HepG2 (cell line): ENCODE data around the gene RFFL. TPM values are rescaled to one million over a fixed set of nuclear protein-coding genes. Genes with fewer than 3 reads are reported as not detected.
A peak's percentile ranks its signal among the peaks of the same experiment; 100 is the strongest.

Source experiments
- ARID4A ChIP-seq: sonication (generic); formaldehyde crosslinking; IDR thresholded peaks from 2 replicates; pipeline ENCODE4 v1.5.0; 2020; ENCODE audit warnings: mild to moderate bottlenecking, missing genetic modification reagents, borderline replicate concordance
- ARNT2 ChIP-seq: sonication (generic); formaldehyde crosslinking; IDR thresholded peaks from 2 replicates; pipeline ENCODE4 v1.8.0; 2022; ENCODE audit warnings: mild to moderate bottlenecking, low read depth, missing genetic modification reagents, moderate library complexity
- CBFB ChIP-seq: sonication (generic); formaldehyde crosslinking; IDR thresholded peaks from 2 replicates; pipeline ENCODE4 v1.4.0; 2020; ENCODE audit warnings: missing genetic modification reagents
- GATA4 ChIP-seq: sonication (generic); IDR thresholded peaks from 2 replicates; pipeline ENCODE4 v1.6.1; 2016; ENCODE audit warnings: antibody characterized with exemption, low read depth, borderline replicate concordance
- MED8 ChIP-seq: sonication (generic); formaldehyde crosslinking; IDR thresholded peaks from 2 replicates; pipeline ENCODE4 v1.8.1; 2023; ENCODE audit warnings: mild to moderate bottlenecking, missing genetic modification reagents; ENCODE audit not compliant: insufficient replicate concordance
- NCOR1 ChIP-seq: fragments of 200-600 bp; sonication (generic); IDR thresholded peaks from 2 replicates; pipeline ENCODE4 v1.7.0; 2017; ENCODE audit warnings: antibody characterized with exemption, low read length, borderline replicate concordance
- TBL1XR1 ChIP-seq: fragments of 150-350 bp; IDR thresholded peaks from 2 replicates; pipeline ENCODE4 v1.6.1; 2014; ENCODE audit warnings: borderline replicate concordance, low read length; ENCODE audit not compliant: partially characterized antibody
- TFDP1 ChIP-seq: IDR thresholded peaks from 2 replicates; pipeline ENCODE4 v1.6.1; 2016; ENCODE audit warnings: missing compliant biosample characterization, missing genetic modification reagents, borderline replicate concordance
- THAP11 ChIP-seq: IDR thresholded peaks from 2 replicates; pipeline ENCODE4 v1.6.1; 2016; ENCODE audit warnings: missing biosample characterization, missing genetic modification reagents
- ZFX ChIP-seq: sonication (generic); formaldehyde crosslinking; IDR thresholded peaks from 2 replicates; pipeline ENCODE4 v1.4.0; 2020; ENCODE audit warnings: mild to moderate bottlenecking, low read depth, missing genetic modification reagents, moderate library complexity
- ZNF124 ChIP-seq: sonication (generic); formaldehyde crosslinking; IDR thresholded peaks from 2 replicates; pipeline ENCODE4 v1.4.0; 2020; ENCODE audit warnings: missing genetic modification reagents
- ZNF614 ChIP-seq: IDR thresholded peaks from 2 replicates; pipeline ENCODE4 v1.6.1; 2018; ENCODE audit warnings: missing biosample characterization, missing genetic modification reagents, inconsistent platforms, borderline replicate concordance
- ZNF615 ChIP-seq: sonication (generic); formaldehyde crosslinking; IDR thresholded peaks from 2 replicates; pipeline ENCODE4 v1.5.0; 2020; ENCODE audit warnings: mild to moderate bottlenecking, missing genetic modification reagents, borderline replicate concordance
- ZNF652 ChIP-seq: IDR thresholded peaks from 2 replicates; pipeline ENCODE4 v1.6.1; 2016; ENCODE audit warnings: low read depth, borderline replicate concordance
- ZNF724P ChIP-seq: sonication (generic); formaldehyde crosslinking; IDR thresholded peaks from 2 replicates; pipeline ENCODE4 v1.8.0; 2022; ENCODE audit warnings: missing genetic modification reagents, borderline replicate concordance
- polyA plus RNA-seq, 8 experiments: library from polyadenylated mRNA; depleted of rRNA in 3 of 8; stranded (reverse) in 7 of 8; unstranded in 1 of 8; fragments of >200 nt; fragmentation: Illumina TruSeq in 4 of 8; extraction: Trizol in 4 of 8; gene quantifications; 2 replicates each; pipeline versions ENCODE4 v1.2.1 to v1.2.3, GENCODE V29; 2011 to 2016; ENCODE audit warnings: low read depth in 4 of 8, missing spikeins in 1 of 8, mixed read lengths in 1 of 8; ENCODE audit not compliant: insufficient read depth in 1 of 8
- total RNA-seq, 5 experiments: library from RNA; depleted of rRNA; stranded (reverse); fragments of >200 nt; fragmentation: Illumina TruSeq; extraction: Trizol; gene quantifications; 2 replicates each; pipeline ENCODE4 v1.2.3, GENCODE V29; 2016; ENCODE audit warnings: low read depth in 1 of 5
- TF ChIP-seq, protein P1 (sequence below): sonication (generic); formaldehyde crosslinking; IDR thresholded peaks from 2 replicates; pipeline ENCODE4 v1.4.0; 2020; ENCODE audit warnings: missing genetic modification reagents
- TF ChIP-seq, protein P2 (sequence below): sonication (generic); formaldehyde crosslinking; IDR thresholded peaks from 2 replicates; pipeline ENCODE4 v1.4.0; 2020; ENCODE audit warnings: missing genetic modification reagents

RFFL gene
- total and polyA plus RNA-seq, 2 of the 13 experiments (the other 11 are each of a cell fraction or from before 2014, with no cell fraction given), result 24.3 to 48.6 TPM

GRCh38 chr17:35088881-35089585, 25.5 kb upstream of the RFFL start (continued):
- TF ChIP-seq, protein P1, sequence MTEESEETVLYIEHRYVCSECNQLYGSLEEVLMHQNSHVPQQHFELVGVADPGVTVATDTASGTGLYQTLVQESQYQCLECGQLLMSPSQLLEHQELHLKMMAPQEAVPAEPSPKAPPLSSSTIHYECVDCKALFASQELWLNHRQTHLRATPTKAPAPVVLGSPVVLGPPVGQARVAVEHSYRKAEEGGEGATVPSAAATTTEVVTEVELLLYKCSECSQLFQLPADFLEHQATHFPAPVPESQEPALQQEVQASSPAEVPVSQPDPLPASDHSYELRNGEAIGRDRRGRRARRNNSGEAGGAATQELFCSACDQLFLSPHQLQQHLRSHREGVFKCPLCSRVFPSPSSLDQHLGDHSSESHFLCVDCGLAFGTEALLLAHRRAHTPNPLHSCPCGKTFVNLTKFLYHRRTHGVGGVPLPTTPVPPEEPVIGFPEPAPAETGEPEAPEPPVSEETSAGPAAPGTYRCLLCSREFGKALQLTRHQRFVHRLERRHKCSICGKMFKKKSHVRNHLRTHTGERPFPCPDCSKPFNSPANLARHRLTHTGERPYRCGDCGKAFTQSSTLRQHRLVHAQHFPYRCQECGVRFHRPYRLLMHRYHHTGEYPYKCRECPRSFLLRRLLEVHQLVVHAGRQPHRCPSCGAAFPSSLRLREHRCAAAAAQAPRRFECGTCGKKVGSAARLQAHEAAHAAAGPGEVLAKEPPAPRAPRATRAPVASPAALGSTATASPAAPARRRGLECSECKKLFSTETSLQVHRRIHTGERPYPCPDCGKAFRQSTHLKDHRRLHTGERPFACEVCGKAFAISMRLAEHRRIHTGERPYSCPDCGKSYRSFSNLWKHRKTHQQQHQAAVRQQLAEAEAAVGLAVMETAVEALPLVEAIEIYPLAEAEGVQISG (CRISPR knock-in tag), result peak; percentile 99
- TF ChIP-seq ARID4A (peak; percentile 58; the same call in 1 of the 2 replicates), TBL1XR1 (no peak), ARNT2 (CRISPR knock-in tag) (0 out of 2 replicates have a peak, but pooled peaks have one; percentile 43), TFDP1 (CRISPR knock-in tag) (peak; percentile 69; the same call in 1 of the 2 replicates), GATA4 (no peak), NCOR1 (no peak), ZFX (CRISPR knock-in tag) (peak; percentile 50; the same call in 1 of the 2 replicates), ZNF615 (no peak), ZNF652 (CRISPR knock-in tag) (no peak), CBFB (CRISPR knock-in tag) (no peak), THAP11 (peak; percentile 27; the same call in 1 of the 2 replicates), MED8 (CRISPR knock-in tag) (no peak), ZNF724P (CRISPR knock-in tag) (peak; percentile 22; the same call in 1 of the 2 replicates), ZNF614 (CRISPR knock-in tag) (no peak), ZNF124 (CRISPR knock-in tag) (no peak)
- TF ChIP-seq, protein P2, sequence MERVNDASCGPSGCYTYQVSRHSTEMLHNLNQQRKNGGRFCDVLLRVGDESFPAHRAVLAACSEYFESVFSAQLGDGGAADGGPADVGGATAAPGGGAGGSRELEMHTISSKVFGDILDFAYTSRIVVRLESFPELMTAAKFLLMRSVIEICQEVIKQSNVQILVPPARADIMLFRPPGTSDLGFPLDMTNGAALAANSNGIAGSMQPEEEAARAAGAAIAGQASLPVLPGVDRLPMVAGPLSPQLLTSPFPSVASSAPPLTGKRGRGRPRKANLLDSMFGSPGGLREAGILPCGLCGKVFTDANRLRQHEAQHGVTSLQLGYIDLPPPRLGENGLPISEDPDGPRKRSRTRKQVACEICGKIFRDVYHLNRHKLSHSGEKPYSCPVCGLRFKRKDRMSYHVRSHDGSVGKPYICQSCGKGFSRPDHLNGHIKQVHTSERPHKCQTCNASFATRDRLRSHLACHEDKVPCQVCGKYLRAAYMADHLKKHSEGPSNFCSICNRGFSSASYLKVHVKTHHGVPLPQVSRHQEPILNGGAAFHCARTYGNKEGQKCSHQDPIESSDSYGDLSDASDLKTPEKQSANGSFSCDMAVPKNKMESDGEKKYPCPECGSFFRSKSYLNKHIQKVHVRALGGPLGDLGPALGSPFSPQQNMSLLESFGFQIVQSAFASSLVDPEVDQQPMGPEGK, result peak; percentile 85; the same call in 1 of the 2 replicates
